HG02884 (cell line): ENCODE results near the gene DHRS4L2.

Source experiments
- ATAC-seq: cut with Tn5 transposase; IDR thresholded peaks from one replicate; pipeline ENCODE4 v1.9.1; 2021; ENCODE audit warnings: mild to moderate bottlenecking, moderate library complexity; ENCODE audit not compliant: unreplicated experiment

The DHRS4L2 gene

DNA sequence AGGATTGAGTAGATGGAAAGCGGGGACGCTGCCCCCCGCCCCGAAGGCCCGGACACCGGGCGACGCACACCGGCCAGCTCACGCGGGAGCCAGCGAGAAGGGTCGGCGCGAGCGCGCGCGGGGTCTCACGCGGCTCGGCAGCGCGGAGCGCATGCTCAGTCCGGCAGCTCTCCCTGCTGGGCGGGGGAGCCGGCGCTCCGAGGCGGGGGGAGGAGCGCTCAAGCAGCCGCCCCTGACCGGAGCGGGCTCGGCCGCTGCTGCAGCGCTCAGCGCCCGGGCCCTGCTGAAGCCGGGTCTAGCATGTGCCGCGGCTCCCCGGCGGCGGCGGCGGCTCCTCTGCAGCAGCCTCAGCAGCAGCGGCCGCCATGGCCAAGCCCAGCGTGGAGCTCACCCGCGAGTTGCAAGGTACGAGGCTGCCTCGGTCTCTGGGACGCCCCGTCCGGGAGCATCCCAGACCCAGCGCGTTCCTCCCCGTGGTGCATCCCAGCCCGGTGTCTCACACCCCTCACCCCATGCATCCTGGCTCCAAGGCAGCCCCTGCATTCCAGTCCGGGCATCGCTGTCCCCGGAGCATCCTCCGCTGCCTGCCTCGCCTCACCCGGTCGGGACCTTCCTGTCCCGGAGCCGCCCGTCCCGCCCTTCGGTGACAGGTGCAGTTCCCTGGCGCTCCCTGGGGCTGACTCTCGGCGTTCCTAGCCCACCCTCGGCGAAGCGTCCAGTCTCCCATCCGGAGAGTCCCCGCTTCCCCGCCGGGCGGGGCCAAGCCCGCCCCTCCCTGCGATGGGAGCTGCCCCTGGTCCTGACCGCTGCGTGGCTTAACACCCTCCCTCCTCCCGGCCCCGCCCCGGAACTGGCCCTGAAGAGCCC is 63.3 kb downstream of the DHRS4L2 start, which contains the start of gene CARMIL3:
CARMIL3 (plus strand) TSS at position 221 of the 867 bp plus-strand sequence; CDS start at position 366, 145 bp downstream.
- ATAC-seq, result peak; percentile 61

DNA sequence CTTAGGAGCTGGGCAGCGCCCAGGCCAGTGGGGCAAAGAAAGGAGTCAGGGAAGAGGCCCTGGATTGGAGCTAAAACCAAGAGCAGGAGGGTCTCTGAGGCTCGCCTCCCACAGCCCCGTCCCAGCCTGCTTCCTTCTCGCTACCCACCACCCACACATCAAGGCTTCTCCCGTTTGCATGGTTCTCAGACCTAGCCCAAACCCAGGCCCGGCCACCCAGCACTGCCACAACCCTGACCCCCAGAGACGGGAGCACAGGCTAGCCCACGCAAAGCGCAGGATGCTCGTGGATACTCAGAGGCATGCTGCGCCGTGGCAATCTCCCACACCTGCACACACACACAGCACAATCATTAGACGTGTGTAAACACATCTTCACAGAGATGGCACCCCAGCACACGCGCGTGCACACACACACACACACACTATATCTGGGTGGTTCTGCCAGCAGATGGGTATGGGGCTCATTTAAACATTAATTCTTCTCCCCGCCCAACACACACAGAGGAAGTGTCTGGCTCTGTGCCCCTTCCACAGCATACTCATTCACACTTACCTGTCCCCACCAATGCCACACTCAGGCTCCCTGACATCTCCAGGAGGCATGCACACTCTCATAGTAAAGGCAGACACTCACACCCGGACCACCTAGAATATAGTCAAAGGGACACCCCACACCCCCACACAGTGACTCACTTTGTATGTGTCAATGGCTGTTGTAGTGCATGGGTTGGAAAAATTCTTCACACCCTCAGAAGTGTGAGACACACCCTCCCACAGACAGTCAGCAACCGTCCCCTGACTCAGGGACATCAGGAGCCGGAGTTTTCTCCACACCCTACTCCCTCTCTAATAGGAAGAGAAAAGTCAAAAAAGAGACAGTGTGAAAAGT is 64.2 kb downstream of the DHRS4L2 start:
- ATAC-seq, result no peak

DNA sequence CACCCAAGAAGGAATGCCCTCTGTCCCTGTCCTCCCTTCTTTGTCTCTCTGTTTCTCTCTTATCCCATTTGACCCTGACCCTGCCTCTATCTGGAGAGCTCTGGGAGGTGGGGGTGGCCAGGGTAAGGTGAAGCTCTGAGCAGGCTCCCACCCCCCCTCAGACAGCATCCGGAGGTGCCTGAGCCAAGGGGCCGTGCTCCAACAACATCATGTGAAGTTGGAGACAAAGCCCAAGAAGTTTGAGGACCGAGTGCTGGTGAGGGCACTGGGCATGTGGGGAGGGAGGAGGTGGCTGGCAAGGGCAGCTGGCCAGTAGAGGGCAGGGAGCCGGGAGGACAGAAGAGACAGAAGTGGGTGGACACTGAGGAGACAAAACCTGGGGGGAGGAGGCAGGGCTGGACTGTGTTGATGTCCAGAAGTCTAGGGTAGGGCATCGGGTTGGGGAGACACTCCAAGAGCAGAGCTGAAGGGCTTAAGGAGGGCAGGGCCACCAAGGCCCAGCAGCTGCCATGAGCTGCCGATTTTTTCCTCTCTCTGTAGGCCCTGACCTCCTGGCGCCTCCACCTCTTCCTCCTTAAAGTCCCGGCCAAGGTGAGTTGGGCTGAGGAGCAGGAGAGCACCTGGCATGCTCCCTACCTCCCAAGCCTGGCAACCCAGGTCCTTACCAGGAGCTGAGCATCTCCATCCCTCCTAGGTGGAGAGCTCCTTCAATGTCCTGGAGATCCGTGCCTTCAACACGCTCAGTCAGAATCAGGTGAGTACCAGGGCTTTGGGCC is 65.0 kb downstream of the DHRS4L2 start:
- no peak for ATAC-seq

DNA sequence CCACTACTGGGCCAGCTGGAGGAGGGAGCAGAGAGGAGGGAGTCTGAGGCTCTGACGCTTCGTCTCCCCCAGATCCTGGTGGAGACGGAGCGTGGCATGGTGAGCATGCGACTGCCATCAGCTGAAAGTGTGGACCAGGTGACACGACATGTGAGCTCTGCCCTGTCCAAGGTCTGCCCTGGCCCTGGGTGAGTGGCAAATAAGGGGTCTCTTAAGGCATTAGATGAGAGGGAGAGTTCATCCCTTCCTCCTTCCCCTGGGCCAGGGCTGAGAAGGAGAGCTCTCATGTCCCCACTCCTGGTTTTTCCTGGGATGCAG is 65.6 kb downstream of the DHRS4L2 start:
- no peak for ATAC-seq

DNA sequence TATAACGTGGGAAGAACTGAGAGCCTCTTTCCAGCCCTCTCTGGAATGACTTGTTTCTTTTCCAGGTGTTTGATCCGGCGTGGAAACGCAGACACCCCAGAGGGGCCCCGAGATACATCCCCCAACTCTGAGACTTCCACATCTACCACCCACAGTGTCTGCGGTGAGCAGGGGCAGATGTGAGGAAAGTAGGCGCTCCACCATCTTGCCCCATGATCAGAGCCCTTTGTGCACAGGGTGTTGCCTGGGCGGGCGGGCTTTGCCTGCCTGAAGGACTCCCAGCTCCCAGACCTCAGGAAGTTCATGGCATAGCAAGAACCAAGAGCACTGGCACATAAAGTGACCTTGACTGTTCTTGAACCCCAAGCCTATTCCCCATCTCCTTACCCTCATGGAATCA is 65.9 kb downstream of the DHRS4L2 start:
- ATAC-seq, result no peak
